NCI-H2196 (cell line): ENCODE results near the gene TMEM86B.

Experiments used
- DNase-seq: peaks from one replicate; lab custom pipeline; 2025; ENCODE audit not compliant: unreplicated experiment; lab: John Stamatoyannopoulos, UW

The TMEM86B gene

DNA sequence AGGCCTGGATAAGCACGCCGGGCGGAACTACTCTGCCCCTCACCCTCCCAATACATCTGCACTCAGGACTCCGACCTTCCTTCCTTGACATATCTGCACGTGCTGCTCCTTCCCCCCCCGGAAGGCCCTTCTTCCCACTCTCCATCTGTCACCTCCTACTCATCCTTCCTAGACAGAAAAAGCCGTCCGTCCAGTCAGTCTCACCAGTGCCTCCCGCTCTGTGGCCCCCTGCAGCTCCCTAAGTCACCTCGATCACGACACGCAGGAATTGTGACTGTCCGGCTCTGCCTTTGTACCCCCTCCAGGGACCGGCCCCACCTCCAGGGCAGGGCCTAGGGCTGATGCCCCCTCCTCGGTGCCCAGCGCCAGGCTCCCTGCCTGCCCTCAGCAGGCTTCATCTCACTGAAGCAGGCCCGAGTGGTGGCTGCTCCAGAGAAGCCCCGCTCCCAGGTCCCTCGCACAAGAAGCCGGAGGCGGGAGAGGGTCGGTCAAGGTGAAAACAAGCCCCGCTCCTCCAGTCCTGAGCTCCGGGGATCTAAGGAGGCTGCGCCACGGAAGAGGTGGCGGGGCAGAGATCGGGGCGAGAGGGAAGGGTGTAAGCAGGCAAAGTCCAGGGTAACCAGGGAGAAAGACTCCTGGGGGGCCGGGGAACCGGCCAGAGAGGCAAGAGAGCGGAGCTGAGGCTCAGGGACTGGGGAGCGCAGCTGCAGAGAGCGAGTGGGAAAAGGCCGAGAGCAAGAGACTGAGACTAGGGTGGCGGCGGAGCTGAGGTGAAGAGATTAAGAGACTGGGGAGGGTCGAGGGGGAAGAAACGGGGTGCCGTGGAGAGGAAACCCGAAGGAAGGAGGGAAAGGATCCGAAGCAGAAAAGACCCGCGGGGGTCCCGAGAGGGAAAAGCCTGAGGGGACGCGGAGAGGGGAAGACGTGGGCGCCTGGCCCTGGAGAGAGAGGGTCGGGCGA, 29.2 kb upstream of the TMEM86B start:
- no peak for DNase-seq

DNA sequence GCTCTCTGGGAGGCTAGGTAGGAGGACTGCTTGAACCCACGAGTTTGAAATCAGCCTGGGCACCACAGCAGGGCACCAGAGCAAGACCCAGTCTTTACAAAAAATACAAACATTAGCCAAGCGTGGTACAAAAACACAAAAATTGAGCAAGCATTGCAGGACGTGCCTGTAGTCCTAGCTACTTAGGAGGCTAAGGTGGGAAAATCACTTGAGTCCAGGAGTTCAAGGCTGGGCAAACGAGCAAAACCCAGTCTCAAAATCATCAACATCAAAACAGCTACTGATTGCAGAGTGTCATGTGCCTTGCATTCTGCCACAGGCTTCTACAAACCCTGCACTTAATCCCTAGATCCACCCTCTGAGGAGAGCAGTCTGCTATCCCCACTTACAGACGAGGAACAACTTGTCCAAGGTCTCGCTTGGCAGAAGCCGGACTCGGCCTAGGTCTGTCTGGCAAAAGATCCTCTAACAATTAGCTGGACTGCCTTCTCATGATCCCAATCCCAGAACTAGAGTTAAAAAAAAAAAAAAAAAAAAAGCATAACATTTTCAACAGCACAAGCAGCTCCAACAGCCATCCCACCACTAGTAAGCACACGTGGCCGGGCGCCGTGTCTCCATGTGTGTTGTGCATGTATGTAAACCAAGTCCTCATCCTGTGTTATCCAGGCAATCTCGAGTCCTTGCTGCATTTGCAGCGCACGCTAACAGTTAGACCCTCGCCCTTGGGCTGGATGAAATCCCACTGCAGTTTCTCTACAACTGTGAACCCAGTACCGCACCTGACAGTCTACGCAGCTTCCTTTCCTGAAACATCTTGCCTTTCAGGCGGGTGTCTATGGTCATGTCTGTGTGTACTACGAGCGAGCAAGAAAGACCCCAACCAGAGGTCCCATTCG, 28.2 kb upstream of the TMEM86B start:
- no peak for DNase-seq

DNA sequence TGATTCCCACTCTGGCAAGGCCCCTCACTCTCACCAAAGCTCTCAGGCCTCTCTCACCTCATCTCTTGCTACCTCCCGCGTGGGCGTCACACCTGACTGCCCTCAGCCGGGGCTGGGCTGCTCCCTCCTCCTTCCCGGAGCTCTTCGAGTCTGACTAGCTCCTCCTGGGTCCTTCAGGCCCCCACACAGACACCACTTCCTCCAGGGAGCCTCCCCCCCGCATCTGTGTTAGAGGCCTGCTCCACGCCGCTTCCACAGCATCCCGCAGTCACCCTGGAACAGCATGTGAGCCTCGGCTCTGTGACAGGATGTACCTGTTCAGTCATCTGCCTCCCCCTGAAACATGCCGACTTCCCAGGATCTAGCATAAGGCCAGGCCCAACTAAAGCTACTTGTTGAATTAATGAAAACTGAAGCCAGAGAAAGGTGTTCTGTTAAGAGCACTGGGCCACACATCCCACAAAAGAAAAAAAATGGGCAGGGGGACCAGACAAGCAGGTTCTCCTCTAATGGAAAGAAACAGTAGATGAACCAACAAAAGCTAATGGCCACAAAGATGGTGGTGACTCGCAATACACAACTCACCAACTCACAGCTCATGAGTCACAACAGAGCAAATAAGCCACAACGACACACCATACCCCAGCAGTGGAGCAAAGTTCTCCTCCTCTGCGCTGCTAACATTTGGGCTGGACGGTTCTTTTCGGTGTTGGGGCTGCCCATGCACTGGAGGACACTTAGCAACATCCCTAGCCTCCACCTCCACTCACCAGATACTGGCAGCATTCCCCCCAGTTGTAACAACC, 27.3 kb upstream of the TMEM86B start:
- DNase-seq, result no peak

DNA sequence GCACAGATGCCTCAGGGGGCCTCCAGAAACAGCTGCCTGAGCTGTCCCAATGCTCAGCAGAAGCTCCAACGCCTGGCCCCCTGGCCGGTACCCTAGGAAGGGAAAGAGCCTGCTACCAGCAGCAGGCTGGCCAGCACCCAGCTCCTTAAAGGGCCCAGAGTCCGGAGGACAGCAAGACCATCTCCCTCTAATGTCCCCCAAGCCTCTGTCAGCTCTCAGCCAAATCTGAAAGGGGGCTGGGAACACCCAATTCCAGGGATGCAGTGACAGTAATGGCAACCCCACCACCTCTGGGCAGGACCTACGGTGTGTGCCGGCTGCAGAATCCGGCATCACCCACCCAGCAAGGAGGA, 26.0 kb upstream of the TMEM86B start:
- DNase-seq, result no peak

DNA sequence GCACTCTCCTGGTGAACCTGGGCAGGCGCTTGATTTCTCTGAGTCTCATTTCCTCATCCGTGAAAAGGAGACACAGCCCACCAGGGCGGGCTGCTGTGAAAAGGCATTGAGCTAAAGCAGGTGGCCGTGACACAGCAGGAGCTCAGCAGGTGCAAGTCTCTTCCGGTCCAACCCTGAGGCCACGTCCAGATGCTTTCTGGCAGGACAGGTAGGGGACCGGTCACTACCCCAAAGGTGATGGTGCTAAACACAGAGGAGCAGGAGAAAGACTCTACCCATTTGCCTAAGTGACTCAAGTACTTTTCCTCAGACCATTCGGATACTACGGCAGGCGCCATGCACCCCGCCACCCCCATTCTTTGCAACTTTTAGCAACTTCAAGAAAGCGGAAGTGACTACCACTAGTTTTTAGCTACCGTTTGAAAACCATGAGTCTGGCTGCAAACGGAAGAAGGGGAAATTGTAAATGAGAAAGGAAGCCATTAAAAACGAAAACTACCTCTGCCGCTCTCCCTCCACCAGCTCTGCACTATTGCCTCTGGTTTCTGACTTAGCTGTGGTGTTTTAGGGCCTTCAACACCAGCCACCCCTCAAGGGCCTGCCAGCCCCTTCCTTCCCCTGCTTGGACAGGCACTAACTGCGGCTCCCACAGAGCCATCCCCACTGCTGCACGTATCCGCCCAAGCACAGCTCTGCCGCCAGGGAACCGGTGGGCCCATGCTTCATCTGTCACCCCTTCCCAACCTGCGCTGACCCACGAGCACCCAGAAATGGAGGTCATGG, 25.5 kb upstream of the TMEM86B start:
- DNase-seq, result peak; percentile 66

DNA sequence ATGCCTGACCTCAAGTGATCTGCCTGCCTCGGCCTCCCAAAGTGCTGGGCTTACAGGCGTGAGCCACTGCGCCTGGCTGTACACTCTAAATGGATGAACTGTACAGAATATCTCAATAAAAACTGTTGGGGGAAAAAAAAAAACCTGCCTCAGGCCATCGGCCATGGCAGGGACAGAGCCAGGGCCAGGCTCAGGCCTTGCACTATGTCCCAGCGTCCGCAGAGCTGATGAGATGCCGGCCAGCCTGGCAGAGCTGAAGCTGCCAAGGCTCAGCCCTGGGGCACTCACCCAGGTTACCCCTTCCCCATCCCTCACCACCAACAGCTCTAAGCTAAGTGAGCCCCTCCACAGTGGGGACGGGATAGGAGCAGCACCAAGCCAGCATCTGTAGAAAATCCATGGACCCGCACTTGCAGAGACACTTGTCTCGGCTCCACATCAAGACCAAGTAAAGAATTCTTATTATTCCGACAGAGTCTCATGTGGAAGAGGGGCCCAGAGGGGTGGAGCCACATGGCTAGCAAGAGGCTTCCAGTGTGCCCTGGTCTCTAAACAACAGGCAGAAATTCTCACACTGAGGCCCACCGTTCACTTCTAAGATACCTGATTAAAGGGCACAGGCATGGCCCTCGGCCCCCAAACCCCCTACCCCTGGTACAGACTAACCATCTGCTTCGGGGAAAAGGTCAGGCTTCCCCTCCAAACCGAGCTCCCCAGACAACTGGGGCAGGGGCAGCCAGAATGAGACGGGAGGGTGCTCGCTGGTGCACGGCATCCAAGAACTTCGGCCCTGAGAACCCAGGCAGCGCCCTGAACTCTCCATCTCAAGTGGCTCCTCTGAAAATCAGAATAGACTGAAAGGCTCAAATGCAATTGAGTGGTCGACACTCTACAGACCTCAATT, 24.4 kb upstream of the TMEM86B start:
- DNase-seq, result no peak

DNA sequence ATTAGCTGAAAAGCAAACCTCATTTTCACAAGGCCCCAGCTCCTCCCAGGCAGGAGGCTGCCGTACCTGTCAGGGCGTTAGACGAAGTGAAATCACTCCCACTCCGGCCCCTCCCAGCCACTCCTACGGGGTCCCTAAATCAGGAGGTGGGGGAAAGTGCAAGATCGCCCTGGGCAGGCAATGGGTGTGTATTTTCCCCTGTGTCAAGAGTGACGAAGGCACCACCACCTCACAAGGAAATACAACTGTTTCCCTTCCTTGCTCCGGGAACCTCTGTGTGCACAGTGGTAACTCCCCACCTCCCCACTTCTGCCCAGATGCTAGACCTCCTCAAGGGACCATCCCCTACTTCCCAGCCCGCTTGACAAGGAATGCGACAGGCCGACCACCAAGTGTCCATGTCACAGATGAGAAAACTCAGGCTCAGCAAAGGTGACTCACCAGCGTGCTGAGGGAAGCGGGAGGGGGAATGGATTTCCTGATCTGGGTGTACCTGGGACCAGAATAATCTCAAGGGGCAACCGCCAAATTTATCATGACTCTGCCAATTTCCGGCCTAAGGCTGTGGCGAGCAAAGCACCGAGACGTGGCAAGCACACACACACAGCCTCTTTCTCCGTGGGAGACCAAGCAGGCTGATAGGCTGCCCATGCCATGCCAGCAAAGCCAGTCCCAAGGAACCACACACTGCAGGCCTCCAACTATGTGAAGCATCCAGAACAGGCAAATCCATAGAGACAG, 22.9 kb upstream of the TMEM86B start:
- no peak for DNase-seq

DNA sequence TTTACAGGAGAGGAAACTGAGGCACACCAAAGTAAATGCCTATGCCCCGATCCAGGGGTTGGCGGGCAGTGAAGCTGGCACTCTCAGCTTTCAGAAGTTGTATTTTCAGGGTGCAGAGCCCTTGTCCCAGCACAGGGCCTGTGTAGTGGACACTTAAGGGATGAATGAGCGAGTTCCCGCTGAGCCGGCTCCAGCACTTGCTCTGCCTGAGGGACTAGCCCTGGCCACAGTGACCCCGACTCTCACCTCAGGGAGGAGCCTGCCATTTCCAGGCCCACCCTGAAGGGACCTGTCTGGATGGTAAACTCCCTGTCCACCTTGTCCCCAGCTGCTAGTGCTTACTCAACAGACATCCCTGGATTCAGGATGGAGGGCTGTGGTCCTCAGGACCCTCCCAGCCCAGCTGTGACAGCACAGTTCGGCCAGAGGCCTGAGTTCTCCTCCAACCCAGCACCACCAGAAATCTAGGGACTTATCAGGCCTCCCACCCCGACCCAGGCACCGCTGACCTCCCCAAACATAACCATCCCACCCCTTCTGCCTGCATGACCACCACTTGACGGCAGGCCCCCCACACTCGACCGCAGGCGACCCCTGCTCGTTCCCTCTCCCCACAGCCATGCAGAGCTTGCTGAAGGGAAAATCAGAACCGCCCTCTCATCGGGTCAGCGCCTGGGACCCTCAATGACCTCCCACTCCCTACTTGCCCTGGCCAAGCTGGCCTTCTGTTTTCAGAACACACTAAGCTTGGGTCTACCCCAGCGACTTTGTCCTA, 21.9 kb upstream of the TMEM86B start:
- no peak for DNase-seq

DNA sequence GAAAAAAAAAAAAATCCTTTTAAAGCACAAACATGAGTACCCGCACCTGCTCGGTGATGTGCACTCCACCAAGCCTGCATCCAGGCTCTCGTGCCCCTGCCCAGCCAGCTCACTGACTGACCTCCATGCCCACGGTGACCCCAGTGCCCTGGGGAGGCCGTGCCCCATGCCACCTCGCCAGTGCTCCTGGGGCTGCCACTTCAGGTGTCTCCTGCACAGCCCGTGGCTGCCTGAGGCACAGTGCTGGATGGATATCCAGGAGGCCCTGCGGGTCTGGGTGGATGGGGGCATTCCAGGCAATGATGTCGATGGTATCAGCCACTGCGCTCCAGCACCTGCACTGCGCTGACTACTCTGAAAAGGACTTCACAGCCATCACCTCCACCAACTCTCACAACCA, 21.3 kb upstream of the TMEM86B start:
- no peak for DNase-seq

DNA sequence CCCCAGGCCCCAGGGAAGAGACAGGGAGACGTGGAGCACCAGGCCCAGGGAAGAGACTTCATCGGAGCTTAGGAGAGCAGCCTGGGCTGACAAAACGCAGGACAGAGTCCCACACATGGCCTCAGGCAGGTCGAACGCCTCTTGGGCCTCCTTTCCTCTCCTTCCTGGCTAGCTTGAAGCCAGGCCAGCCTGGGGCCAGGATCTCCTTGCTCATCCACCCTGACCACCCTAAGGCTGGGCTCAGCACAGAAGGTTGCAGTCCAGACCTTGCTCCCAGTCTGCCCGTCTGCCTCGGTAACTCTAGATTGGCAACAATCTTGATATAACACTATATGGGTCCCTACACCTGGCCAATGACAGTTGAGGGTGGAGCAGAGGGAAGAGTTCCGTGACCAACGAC, 20.1 kb upstream of the TMEM86B start:
- DNase-seq, result no peak

DNA sequence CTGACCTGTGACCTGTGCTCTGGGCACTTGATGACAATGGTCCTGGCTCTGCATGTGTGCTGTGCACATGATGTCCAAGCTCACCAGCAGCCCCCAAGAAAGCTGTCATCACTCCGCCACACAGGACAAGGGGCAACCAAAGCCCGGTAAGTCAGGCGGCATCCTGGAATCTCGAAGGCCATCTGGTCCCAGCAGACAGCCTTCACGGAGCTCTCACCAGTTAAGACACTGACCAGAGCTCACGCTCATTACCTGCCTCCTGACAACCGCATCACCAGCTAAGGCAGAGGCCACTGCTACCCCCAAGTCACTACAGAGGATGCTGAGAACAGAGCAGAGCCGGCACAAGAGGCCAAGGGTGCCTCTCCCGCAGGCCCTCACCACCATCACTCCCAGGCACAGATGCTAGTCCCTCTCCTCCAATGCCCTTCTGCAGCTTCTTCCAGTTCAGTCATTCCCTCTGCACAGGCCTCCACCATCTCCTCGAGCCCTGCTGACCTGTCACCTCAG, 19.7 kb upstream of the TMEM86B start:
- DNase-seq, result no peak

DNA sequence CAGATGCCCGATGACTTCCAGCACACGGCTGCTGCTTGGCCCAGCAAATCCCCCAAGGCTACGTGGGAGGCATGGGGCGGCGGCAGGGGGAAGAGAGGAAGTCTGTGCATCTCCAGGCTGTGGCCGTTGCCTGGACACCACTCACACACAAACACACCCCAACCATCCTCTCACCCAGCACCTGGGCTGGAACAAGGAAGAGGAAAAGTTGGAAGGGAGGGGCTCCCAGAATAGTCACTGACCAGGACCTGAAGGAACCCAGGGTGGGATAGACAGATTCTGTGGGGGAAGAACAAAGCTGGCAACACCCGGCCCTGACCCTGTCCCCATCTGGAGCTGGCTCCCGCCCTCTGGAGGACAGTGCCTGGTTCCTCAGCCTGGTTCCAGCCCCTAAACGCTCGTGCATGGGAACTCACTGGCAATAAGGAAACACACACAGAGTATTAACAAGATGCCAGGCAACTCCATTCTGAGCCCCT, 19.1 kb upstream of the TMEM86B start:
- peak; percentile 33 for DNase-seq

DNA sequence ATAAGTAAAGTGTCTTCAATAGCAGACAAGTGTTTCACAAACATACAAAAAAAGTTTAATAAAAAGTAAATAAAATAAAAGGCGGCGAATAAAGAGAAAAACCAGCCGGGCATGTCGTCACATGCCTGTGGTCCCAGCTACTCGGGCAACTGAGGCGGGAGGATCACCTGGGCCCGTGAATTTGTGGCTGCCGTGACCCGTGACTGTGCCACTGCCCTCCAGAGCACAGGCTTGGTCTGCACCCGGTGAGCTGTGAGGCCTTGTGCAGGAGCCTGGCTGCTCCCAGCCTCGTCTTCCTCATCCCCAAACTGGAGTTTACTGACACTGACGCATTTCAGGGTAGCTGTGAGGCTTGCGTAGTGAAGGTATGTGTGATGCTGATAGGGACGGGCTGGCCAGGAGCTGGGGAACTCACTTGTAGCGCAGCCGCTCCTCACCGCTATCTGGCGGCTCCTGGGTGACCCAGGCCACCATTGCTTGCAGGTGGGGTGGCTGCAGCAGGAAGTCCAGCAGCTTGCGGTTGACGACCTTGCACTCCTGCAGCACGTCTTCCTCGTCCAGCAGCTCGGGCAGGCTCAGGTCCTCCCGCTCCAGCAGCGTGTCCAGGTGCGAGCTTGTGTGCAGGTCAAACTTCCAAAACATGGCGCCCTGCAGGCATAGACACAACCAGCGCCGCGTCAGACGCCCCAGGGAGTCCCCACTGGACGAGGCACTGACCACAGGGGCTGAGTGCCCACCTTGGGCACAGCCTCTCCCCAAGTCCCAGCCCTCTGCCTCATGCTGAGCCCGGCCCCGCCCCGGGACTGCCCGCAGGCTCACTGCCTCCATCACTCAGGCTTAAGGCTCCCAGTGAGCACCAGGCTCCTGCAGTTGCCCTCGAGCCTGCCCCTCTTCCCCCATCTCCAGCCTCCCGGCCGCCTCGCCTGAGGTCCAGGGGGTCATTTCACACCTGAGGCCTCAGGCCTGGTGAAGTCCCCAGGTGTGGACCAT, 18.2 kb upstream of the TMEM86B start:
- no peak for DNase-seq

DNA sequence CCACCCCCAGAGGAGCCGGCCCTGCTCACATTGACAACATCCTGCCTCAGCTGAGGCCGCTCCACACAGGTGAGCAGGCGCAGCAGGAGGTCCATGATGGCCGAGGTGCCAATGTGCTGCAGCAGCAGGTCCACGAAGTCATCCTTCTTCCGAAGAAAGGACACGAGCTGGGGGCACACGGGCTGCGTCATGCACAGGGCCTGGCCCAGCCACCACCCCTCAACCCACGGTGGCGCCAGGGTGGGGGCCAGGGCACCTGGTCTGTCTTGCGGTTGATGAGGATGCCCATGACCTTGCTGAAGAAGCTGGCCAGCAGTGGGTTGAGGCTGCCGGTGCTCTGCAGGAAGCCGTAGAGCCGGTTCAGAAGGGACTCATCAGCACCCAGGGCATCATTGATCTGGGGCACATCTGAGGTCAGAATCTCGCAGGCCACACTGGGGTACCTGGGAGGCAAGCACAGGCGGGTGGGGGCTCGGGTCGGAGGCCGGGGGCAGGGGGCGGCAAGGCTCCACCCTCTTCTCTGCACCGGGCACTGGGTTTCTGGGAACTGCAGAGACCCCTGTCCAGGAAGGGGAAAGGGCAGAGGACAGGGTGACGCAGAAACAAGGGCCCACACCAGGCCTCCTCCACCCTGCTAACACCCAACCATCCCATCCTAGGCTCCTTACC, 16.8 kb upstream of the TMEM86B start:
- no peak for DNase-seq

DNA sequence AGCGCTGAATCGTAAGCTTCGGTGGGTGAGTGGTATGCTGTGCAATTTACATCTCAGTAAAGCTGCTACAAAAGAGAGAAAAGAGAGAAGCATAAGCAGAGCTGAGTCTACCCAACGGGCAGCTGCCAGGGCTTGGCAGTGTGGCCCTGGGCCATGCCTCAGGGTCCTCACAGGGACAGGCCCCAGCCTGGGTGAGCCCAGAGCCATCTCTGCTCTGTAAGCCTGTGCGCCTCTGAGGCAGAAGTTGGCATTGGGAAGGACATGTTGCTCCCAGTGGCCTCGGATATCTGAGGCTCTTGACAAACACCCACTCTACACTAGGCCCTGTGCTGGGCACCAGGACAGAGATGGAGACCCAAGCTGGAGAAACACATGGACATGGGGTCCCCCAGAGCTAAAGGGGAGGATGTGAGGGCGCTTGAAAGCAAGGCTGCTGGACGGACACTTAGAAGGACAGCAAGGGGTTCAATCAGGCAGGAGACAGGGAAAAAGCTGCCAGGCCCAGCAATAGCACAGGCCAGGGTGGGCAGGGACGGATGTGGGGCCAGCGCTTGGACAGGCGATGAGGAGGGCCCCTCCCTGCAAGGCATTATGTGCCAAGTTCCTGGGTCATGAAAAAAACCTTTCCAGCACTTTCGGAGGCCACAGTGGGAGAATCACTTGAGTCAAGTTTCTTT, 15.6 kb upstream of the TMEM86B start:
- DNase-seq, result no peak
